Panc1 (cell line): ENCODE results near the gene SETD1B. TPM values are rescaled to one million over a fixed set of nuclear protein-coding genes. Genes with fewer than 3 reads are reported as not detected.

ENCODE experiments used
- ATAC-seq: fragments of 200-7000 bp; cut with Tn5 transposase; 2 replicates; pipeline ENCODE4 v1.9.1; 2020; ENCODE audit warnings: mild to moderate bottlenecking, moderate library complexity
- BruUV-seq: library from RNA; stranded (reverse); fragments of 400-500 nt; replicated peaks from 2 replicates; lab custom pipeline; 2021; lab: Mats Ljungman, UMichigan
- CTCF ChIA-PET: fragments of 300-600 bp; sonication (Branson Sonifier 250); formaldehyde crosslinking; loops from one replicate; lab custom pipeline; 2022; ENCODE audit warnings: antibody characterized with exemption; lab: Charles Lee
- POLR2A ChIA-PET: fragments of 300-600 bp; sonication (Branson Sonifier 250); formaldehyde crosslinking; loops from one replicate; lab custom pipeline; 2022; ENCODE audit warnings: antibody characterized with exemption; lab: Charles Lee
- DNase-seq: peaks from one replicate; pipeline ENCODE4 v3.0.0-alpha.2; 2010; ENCODE audit warnings: low read depth, low spot score
- H3K27ac ChIP-seq: 2 replicates; pipeline ENCODE4 v1.5.1; 2011; ENCODE audit warnings: mild to moderate bottlenecking, low read length, inconsistent platforms
- H3K27me3 ChIP-seq: fragments of 200-500 bp; sonication (Bioruptor generic); 2 replicates; pipeline ENCODE4 v1.6.0; 2014; ENCODE audit warnings: low read length, inconsistent platforms; ENCODE audit not compliant: control insufficient read depth, insufficient read depth
- H3K36me3 ChIP-seq: fragments of 200-500 bp; sonication (Bioruptor generic); 2 replicates; pipeline ENCODE4 v1.5.1; 2014; ENCODE audit warnings: inconsistent platforms, mild to moderate bottlenecking, low read length, moderate library complexity; ENCODE audit not compliant: control insufficient read depth, insufficient read depth
- H3K4me1 ChIP-seq: 2 replicates; pipeline ENCODE4 v1.5.1; 2011; ENCODE audit warnings: inconsistent platforms, mild to moderate bottlenecking, low read length, moderate library complexity; ENCODE audit not compliant: control insufficient read depth, insufficient read depth
- H3K4me3 ChIP-seq, 2 experiments: 2 replicates each; pipeline ENCODE4 v1.5.1; 2011 to 2012; ENCODE audit warnings: low read depth in 2 of 2, low read length in 2 of 2, mild to moderate bottlenecking in 2 of 2, inconsistent platforms in 1 of 2, moderate library complexity in 1 of 2
- H3K9me3 ChIP-seq: fragments of 200-500 bp; sonication (Bioruptor generic); 2 replicates; pipeline ENCODE4 v1.5.1; 2014; ENCODE audit warnings: low read depth, mild to moderate bottlenecking, inconsistent platforms, low read length, moderate library complexity; ENCODE audit not compliant: control insufficient read depth, insufficient read depth
- POLR2AphosphoS5 ChIP-seq: IDR thresholded peaks from 2 replicates; pipeline ENCODE4 v1.6.1; 2012; ENCODE audit warnings: mild to moderate bottlenecking, low read depth, low read length, moderate library complexity
- SIN3A ChIP-seq: IDR thresholded peaks from 2 replicates; pipeline ENCODE4 v1.6.1; 2012; ENCODE audit warnings: low read depth, mild to moderate bottlenecking, low read length, moderate library complexity, borderline replicate concordance; ENCODE audit not compliant: insufficient read depth
- TCF7L2 ChIP-seq: IDR thresholded peaks from 2 replicates; pipeline ENCODE4 v1.6.1; 2011; ENCODE audit warnings: mild to moderate bottlenecking, low read depth, low read length, inconsistent platforms
- in situ Hi-C: cut with HindIII; loops from 2 replicates; pipeline ENCODE4 v1.10.0; 2016; ENCODE audit warnings: low sequenced_read_pairs, low pct_unique_long_range_greater_than_20kb
- intact Hi-C: fragments of 100-400 bp; cut with micrococcal nuclease; formaldehyde crosslinking; loops from one replicate; pipeline ENCODE4 v1.10.0; 2022; ENCODE audit not compliant: unreplicated experiment
- total RNA-seq: library from RNA; stranded (reverse); gene quantifications from one replicate; pipeline ENCODE4 v1.2.1, GENCODE V29; 2021; ENCODE audit not compliant: unreplicated experiment
- TF ChIP-seq, protein P1 (sequence below), 2 experiments: IDR thresholded peaks; 2 replicates each; pipeline ENCODE4 v1.6.1; 2011 to 2012; ENCODE audit warnings: low read depth in 2 of 2, control low read depth in 1 of 2, low read length in 1 of 2, mild to moderate bottlenecking in 1 of 2, moderate library complexity in 1 of 2; ENCODE audit not compliant: insufficient read depth in 1 of 2
- TF ChIP-seq, protein P2 (sequence below): fragments of 450-650 bp; IDR thresholded peaks from 2 replicates; pipeline ENCODE4 v1.5.1; 2017; ENCODE audit warnings: mild to moderate bottlenecking

SETD1B gene
- total RNA-seq, 1 experiment from 2014 or later = 31.2 TPM

- in situ Hi-C loops = no loop called here
- no peak for TF ChIP-seq SIN3A
- no peak for TF ChIP-seq POLR2AphosphoS5
- TF ChIP-seq, protein P1, sequence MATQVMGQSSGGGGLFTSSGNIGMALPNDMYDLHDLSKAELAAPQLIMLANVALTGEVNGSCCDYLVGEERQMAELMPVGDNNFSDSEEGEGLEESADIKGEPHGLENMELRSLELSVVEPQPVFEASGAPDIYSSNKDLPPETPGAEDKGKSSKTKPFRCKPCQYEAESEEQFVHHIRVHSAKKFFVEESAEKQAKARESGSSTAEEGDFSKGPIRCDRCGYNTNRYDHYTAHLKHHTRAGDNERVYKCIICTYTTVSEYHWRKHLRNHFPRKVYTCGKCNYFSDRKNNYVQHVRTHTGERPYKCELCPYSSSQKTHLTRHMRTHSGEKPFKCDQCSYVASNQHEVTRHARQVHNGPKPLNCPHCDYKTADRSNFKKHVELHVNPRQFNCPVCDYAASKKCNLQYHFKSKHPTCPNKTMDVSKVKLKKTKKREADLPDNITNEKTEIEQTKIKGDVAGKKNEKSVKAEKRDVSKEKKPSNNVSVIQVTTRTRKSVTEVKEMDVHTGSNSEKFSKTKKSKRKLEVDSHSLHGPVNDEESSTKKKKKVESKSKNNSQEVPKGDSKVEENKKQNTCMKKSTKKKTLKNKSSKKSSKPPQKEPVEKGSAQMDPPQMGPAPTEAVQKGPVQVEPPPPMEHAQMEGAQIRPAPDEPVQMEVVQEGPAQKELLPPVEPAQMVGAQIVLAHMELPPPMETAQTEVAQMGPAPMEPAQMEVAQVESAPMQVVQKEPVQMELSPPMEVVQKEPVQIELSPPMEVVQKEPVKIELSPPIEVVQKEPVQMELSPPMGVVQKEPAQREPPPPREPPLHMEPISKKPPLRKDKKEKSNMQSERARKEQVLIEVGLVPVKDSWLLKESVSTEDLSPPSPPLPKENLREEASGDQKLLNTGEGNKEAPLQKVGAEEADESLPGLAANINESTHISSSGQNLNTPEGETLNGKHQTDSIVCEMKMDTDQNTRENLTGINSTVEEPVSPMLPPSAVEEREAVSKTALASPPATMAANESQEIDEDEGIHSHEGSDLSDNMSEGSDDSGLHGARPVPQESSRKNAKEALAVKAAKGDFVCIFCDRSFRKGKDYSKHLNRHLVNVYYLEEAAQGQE (IDR thresholded peaks at IDR 0.05; ENCODE audit: insufficient read depth in 1 of 2, low read depth in 2 of 2, low read length in 1 of 2) = no peak
- TF ChIP-seq, protein P2, sequence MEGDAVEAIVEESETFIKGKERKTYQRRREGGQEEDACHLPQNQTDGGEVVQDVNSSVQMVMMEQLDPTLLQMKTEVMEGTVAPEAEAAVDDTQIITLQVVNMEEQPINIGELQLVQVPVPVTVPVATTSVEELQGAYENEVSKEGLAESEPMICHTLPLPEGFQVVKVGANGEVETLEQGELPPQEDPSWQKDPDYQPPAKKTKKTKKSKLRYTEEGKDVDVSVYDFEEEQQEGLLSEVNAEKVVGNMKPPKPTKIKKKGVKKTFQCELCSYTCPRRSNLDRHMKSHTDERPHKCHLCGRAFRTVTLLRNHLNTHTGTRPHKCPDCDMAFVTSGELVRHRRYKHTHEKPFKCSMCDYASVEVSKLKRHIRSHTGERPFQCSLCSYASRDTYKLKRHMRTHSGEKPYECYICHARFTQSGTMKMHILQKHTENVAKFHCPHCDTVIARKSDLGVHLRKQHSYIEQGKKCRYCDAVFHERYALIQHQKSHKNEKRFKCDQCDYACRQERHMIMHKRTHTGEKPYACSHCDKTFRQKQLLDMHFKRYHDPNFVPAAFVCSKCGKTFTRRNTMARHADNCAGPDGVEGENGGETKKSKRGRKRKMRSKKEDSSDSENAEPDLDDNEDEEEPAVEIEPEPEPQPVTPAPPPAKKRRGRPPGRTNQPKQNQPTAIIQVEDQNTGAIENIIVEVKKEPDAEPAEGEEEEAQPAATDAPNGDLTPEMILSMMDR = no peak
- no peak for TF ChIP-seq TCF7L2
- Histone ChIP-seq H3K27ac (no peak overlapping the region), H3K9me3 (no peaks in the 10 kb centered on the region), H3K4me1 (no peaks in the 10 kb centered on the region), H3K36me3 (peaks cover 2% of the 10 kb centered on the region), H3K4me3 (no peak overlapping the region), H3K27me3 (no peaks in the 10 kb centered on the region)
- ATAC-seq (no peak), DNase-seq (no peak)
- ChIA-PET CTCF (interaction anchor here (0.6 to 0.8 kb wide), 2 partner anchors 17 to 65 kb away, joined by 3 to 4 read pairs; partner anchors contain the start of gene PSMD9), POLR2A (interaction anchor here (0.5 kb wide), 1 partner anchor 28 kb away, joined by 4 read pairs; no protein-coding TSS in a partner anchor)
- BruUV-seq = no TSS peak
- intact Hi-C loops = no loop called here
These were observed 19.9 kb downstream of the SETD1B start for GRCh38 chr12:121823727-121824115.

- no TSS peak for BruUV-seq
- DNase-seq (no peak), ATAC-seq (0 out of 2 replicates have a peak, but pooled peaks have one; percentile 13)
- in situ Hi-C loops (no loop called here), intact Hi-C loops (no loop called here)
- Histone ChIP-seq H3K27ac (no peak overlapping the region), H3K36me3 (no peaks in the 10 kb centered on the region; the same call in none of the 2 replicates), H3K4me3 (no peak overlapping the region), H3K9me3 (no peaks in the 10 kb centered on the region), H3K4me1 (no peaks in the 10 kb centered on the region), H3K27me3 (no peaks in the 10 kb centered on the region)
- POLR2A ChIA-PET = no interaction called here
- TF ChIP-seq, protein P2 = no peak
- no peak for TF ChIP-seq TCF7L2
- TF ChIP-seq SIN3A = no peak
- TF ChIP-seq POLR2AphosphoS5 = no peak; the same call in 1 of the 2 replicates
- TF ChIP-seq, protein P1 (IDR thresholded peaks at IDR 0.05; ENCODE audit: insufficient read depth in 1 of 2, low read depth in 2 of 2, low read length in 1 of 2) = no peak
- CTCF ChIA-PET = interaction anchor here (1.2 kb wide), 1 partner anchor 13 kb away, joined by 4 read pairs; no protein-coding TSS in a partner anchor
These were observed 21.3 kb downstream of the SETD1B start for GRCh38 chr12:121825041-121825523.
